Measurements from ENCODE around the gene PIEZO2.

Gene PIEZO2

GRCh38 chr18:11019295-11020105, 129.9 kb downstream of the PIEZO2 start:
- Histone ChIP-seq H3K9ac (ENCODE audit: low read length) (no peak overlapping the region), H3K4ac (ENCODE audit: low read depth in 1 of 2, low read length in 2 of 2) (peak overlapping the region; percentile 5 to 67), H3K79me1 (replicated peaks; ENCODE audit: low read length, poor library complexity, severe bottlenecking) (no peaks in the 10 kb centered on the region), H2BK15ac (ENCODE audit: low read depth, poor library complexity, severe bottlenecking) (peak overlapping the region; percentile 63), H2BK5ac (ENCODE audit: low read depth, low read length, poor library complexity, severe bottlenecking) (no peak overlapping the region), H3K27ac (ENCODE audit: low read length, poor library complexity, severe bottlenecking) (no peak overlapping the region), H3K14ac (ENCODE audit: low read length in 2 of 2) (no peak overlapping the region), H3K4me3 (ENCODE audit: insufficient read depth in 1 of 2, low read depth in 1 of 2, low read length in 2 of 2) (no peak overlapping the region), H3K27me3 (ENCODE audit: control insufficient read depth in 1 of 2, insufficient read depth in 1 of 2, low read length in 2 of 2) (no peaks in the 10 kb centered on the region), H2BK120ac (ENCODE audit: low read depth, low read length) (peak overlapping the region; percentile 27), H2AK5ac (ENCODE audit: low read length, severe bottlenecking) (no peak overlapping the region), H3K36me3 (ENCODE audit: control insufficient read depth in 1 of 2, insufficient read depth in 2 of 2, low read depth in 1 of 2, low read length in 2 of 2) (no peaks in the 10 kb centered on the region), H4K8ac (ENCODE audit: low read length) (peak overlapping the region; percentile 82), H3K4me2 (ENCODE audit: low read length, poor library complexity, severe bottlenecking) (no peak overlapping the region), H3K23ac (ENCODE audit: low read length in 2 of 2) (no peak overlapping the region), H3K9me3 (ENCODE audit: control insufficient read depth, low read length) (no peaks in the 10 kb centered on the region), H3K18ac (ENCODE audit: low read depth in 1 of 2, low read length in 2 of 2) (peak overlapping the region; percentile 44 to 61), H4K91ac (ENCODE audit: low read length) (no peak overlapping the region), H3K4me1 (ENCODE audit: control insufficient read depth, insufficient read depth, low read depth, low read length) (peaks cover 1% of the 10 kb centered on the region), H2AFZ (ENCODE audit: low read depth, low read length) (no peak overlapping the region), H2BK12ac (ENCODE audit: low read length in 2 of 2) (peak overlapping the region in 1 of 2 experiments; percentile 5)
- 57% methylated on average over 1 of the region's 2 CpGs for WGBS
- no peak for DNase-seq

- Histone ChIP-seq H3K4me3 (ENCODE audit: insufficient read depth in 1 of 2, low read depth in 1 of 2, low read length in 2 of 2) (no peak overlapping the region), H3K36me3 (ENCODE audit: control insufficient read depth in 1 of 2, insufficient read depth in 2 of 2, low read depth in 1 of 2, low read length in 2 of 2) (peaks cover 0 to 5% of the 10 kb centered on the region in 2 experiments), H4K91ac (ENCODE audit: low read length) (no peak overlapping the region), H3K4me2 (ENCODE audit: low read length, poor library complexity, severe bottlenecking) (no peak overlapping the region), H3K9ac (ENCODE audit: low read length) (no peak overlapping the region), H2BK5ac (ENCODE audit: low read depth, low read length, poor library complexity, severe bottlenecking) (no peak overlapping the region), H3K27ac (ENCODE audit: low read length, poor library complexity, severe bottlenecking) (no peak overlapping the region), H2BK120ac (ENCODE audit: low read depth, low read length) (no peak overlapping the region), H3K23ac (ENCODE audit: low read length in 2 of 2) (no peak overlapping the region), H2AFZ (ENCODE audit: low read depth, low read length) (no peak overlapping the region), H3K27me3 (ENCODE audit: control insufficient read depth in 1 of 2, insufficient read depth in 1 of 2, low read length in 2 of 2) (no peaks in the 10 kb centered on the region), H3K14ac (ENCODE audit: low read length in 2 of 2) (no peak overlapping the region), H3K4me1 (ENCODE audit: control insufficient read depth, insufficient read depth, low read depth, low read length) (peaks cover 5% of the 10 kb centered on the region), H3K9me3 (ENCODE audit: control insufficient read depth, low read length) (no peaks in the 10 kb centered on the region), H2BK12ac (ENCODE audit: low read length in 2 of 2) (peak overlapping the region in 1 of 2 experiments; percentile 29), H3K4ac (ENCODE audit: low read depth in 1 of 2, low read length in 2 of 2) (no peak overlapping the region), H3K18ac (ENCODE audit: low read depth in 1 of 2, low read length in 2 of 2) (peak overlapping the region in 1 of 2 experiments; percentile 4), H4K8ac (ENCODE audit: low read length) (no peak overlapping the region), H3K79me1 (replicated peaks; ENCODE audit: low read length, poor library complexity, severe bottlenecking) (peaks cover 3% of the 10 kb centered on the region), H2BK15ac (ENCODE audit: low read depth, poor library complexity, severe bottlenecking) (no peak overlapping the region), H2AK5ac (ENCODE audit: low read length, severe bottlenecking) (no peak overlapping the region)
- 80% methylated on average over 2 of the region's 3 CpGs for WGBS
- DNase-seq: no peak
Observed at GRCh38 chr18:11009869-11010268, 139.5 kb downstream of the PIEZO2 start.

GRCh38 chr18:11009147-11009546, 140.2 kb downstream of the PIEZO2 start:
- no peak overlapping the region for H2BK15ac ChIP-seq (ENCODE audit: low read depth, poor library complexity, severe bottlenecking)
- H3K4ac ChIP-seq (ENCODE audit: low read depth in 1 of 2, low read length in 2 of 2): peak overlapping the region in 1 of 2 experiments; percentile 3
- no peak overlapping the region for H3K9ac ChIP-seq (ENCODE audit: low read length)
- H3K4me3 ChIP-seq (ENCODE audit: insufficient read depth in 1 of 2, low read depth in 1 of 2, low read length in 2 of 2): no peak overlapping the region
- H2BK120ac ChIP-seq (ENCODE audit: low read depth, low read length): no peak overlapping the region
- H3K79me1 ChIP-seq (replicated peaks; ENCODE audit: low read length, poor library complexity, severe bottlenecking): peaks cover 2% of the 10 kb centered on the region
- no peak overlapping the region for H3K23ac ChIP-seq (ENCODE audit: low read length in 2 of 2)
- peaks cover 0 to 2% of the 10 kb centered on the region in 2 experiments for H3K36me3 ChIP-seq (ENCODE audit: control insufficient read depth in 1 of 2, insufficient read depth in 2 of 2, low read depth in 1 of 2, low read length in 2 of 2)
- no peak overlapping the region for H3K4me2 ChIP-seq (ENCODE audit: low read length, poor library complexity, severe bottlenecking)
- 93% methylated on average over 3 of the region's 6 CpGs for WGBS
- H4K91ac ChIP-seq (ENCODE audit: low read length): no peak overlapping the region
- H3K27me3 ChIP-seq (ENCODE audit: control insufficient read depth in 1 of 2, insufficient read depth in 1 of 2, low read length in 2 of 2): no peaks in the 10 kb centered on the region
- DNase-seq: no peak
- no peak overlapping the region for H3K18ac ChIP-seq (ENCODE audit: low read depth in 1 of 2, low read length in 2 of 2)
- no peak overlapping the region for H2AK5ac ChIP-seq (ENCODE audit: low read length, severe bottlenecking)
- no peak overlapping the region for H2AFZ ChIP-seq (ENCODE audit: low read depth, low read length)
- peak overlapping the region in 1 of 2 experiments; percentile 27 for H2BK12ac ChIP-seq (ENCODE audit: low read length in 2 of 2)
- H3K9me3 ChIP-seq (ENCODE audit: control insufficient read depth, low read length): no peaks in the 10 kb centered on the region
- H3K14ac ChIP-seq (ENCODE audit: low read length in 2 of 2): no peak overlapping the region
- no peak overlapping the region for H3K27ac ChIP-seq (ENCODE audit: low read length, poor library complexity, severe bottlenecking)
- no peak overlapping the region for H2BK5ac ChIP-seq (ENCODE audit: low read depth, low read length, poor library complexity, severe bottlenecking)
- peaks cover 4% of the 10 kb centered on the region for H3K4me1 ChIP-seq (ENCODE audit: control insufficient read depth, insufficient read depth, low read depth, low read length)
- H4K8ac ChIP-seq (ENCODE audit: low read length): no peak overlapping the region

- peak overlapping the region in 1 of 2 experiments; percentile 17 for H3K23ac ChIP-seq (ENCODE audit: low read length in 2 of 2)
- no peak overlapping the region for H3K27ac ChIP-seq (ENCODE audit: low read length, poor library complexity, severe bottlenecking)
- H2AFZ ChIP-seq (ENCODE audit: low read depth, low read length): no peak overlapping the region
- H2BK120ac ChIP-seq (ENCODE audit: low read depth, low read length): no peak overlapping the region
- no peak overlapping the region for H2BK5ac ChIP-seq (ENCODE audit: low read depth, low read length, poor library complexity, severe bottlenecking)
- H4K8ac ChIP-seq (ENCODE audit: low read length): peak overlapping the region; percentile 20
- peak overlapping the region in 1 of 2 experiments; percentile 61 for H2BK12ac ChIP-seq (ENCODE audit: low read length in 2 of 2)
- H3K4ac ChIP-seq (ENCODE audit: low read depth in 1 of 2, low read length in 2 of 2): peak overlapping the region in 1 of 2 experiments; percentile 8
- H3K9me3 ChIP-seq (ENCODE audit: control insufficient read depth, low read length): no peaks in the 10 kb centered on the region
- DNase-seq: peak; percentile 52
- H4K91ac ChIP-seq (ENCODE audit: low read length): no peak overlapping the region
- H3K27me3 ChIP-seq (ENCODE audit: control insufficient read depth in 1 of 2, insufficient read depth in 1 of 2, low read length in 2 of 2): no peaks in the 10 kb centered on the region
- no peak overlapping the region for H2AK5ac ChIP-seq (ENCODE audit: low read length, severe bottlenecking)
- no peak overlapping the region for H2BK15ac ChIP-seq (ENCODE audit: low read depth, poor library complexity, severe bottlenecking)
- no peak overlapping the region for H3K9ac ChIP-seq (ENCODE audit: low read length)
- H3K4me1 ChIP-seq (ENCODE audit: control insufficient read depth, insufficient read depth, low read depth, low read length): peaks cover 4% of the 10 kb centered on the region
- H3K4me2 ChIP-seq (ENCODE audit: low read length, poor library complexity, severe bottlenecking): no peak overlapping the region
- H3K4me3 ChIP-seq (ENCODE audit: insufficient read depth in 1 of 2, low read depth in 1 of 2, low read length in 2 of 2): no peak overlapping the region
- H3K18ac ChIP-seq (ENCODE audit: low read depth in 1 of 2, low read length in 2 of 2): peak overlapping the region; percentile 61 to 95
- peak overlapping the region in 1 of 2 experiments; percentile 68 for H3K14ac ChIP-seq (ENCODE audit: low read length in 2 of 2)
- 94% methylated on average over 3 of the region's 3 CpGs for WGBS
- H3K36me3 ChIP-seq (ENCODE audit: control insufficient read depth in 1 of 2, insufficient read depth in 2 of 2, low read depth in 1 of 2, low read length in 2 of 2): no peaks in the 10 kb centered on the region
- H3K79me1 ChIP-seq (replicated peaks; ENCODE audit: low read length, poor library complexity, severe bottlenecking): no peaks in the 10 kb centered on the region
Observed at GRCh38 chr18:11008505-11008904, 140.9 kb downstream of the PIEZO2 start.

All from mesenchymal stem cell (in vitro differentiated cells and primary cell).